Adrenal gland (tissue), 12 donors: ENCODE measurements around the gene ARHGEF33. TPM values are rescaled to one million over a fixed set of nuclear protein-coding genes. Genes with fewer than 3 reads are reported as not detected.

Experiments used
- DNase-seq, 7 donors: peaks; one replicate each; pipeline ENCODE4 v3.0.0-alpha.2; 2019 to 2020
- H3K27ac ChIP-seq, 5 donors: fragments of 200-600 bp; sonication (generic) in 4 of 5; 1 replicate in 3 of 5; 2 replicates in 2 of 5; pipeline versions ENCODE4 v1.5.1 to v1.8.0; 2016 to 2020; ENCODE audit warnings: mild to moderate bottlenecking in 1 of 5
- H3K27me3 ChIP-seq: fragments of 200-600 bp; 2 replicates; pipeline ENCODE4 v1.8.0; 2021
- H3K36me3 ChIP-seq, 2 donors: fragments of 200-600 bp; replicated peaks in 1 of 2; 1 replicate in 1 of 2; 2 replicates in 1 of 2; pipeline versions ENCODE4 v1.5.1 to v1.8.0; 2018 to 2022
- H3K4me1 ChIP-seq, 2 donors: fragments of 200-600 bp; replicated peaks in 1 of 2; 1 replicate in 1 of 2; 2 replicates in 1 of 2; pipeline versions ENCODE4 v1.5.1 to v1.8.0; 2018 to 2021
- H3K4me3 ChIP-seq, 4 donors: fragments of 200-600 bp; sonication (generic) in 3 of 4; one replicate each; pipeline ENCODE4 v1.5.1; 2016 to 2018
- H3K9me3 ChIP-seq, 3 donors: fragments of 200-600 bp; sonication (generic) in 1 of 3; replicated peaks in 1 of 3; 1 replicate in 2 of 3; 2 replicates in 1 of 3; pipeline versions ENCODE4 v1.5.1 to v1.8.0; 2016 to 2021
- CTCF ChIP-seq, 6 experiments: fragments of 450-650 bp in 4 of 6; fragments of 200-600 bp in 2 of 6; sonication (generic) in 1 of 6; IDR thresholded peaks; 1 replicate in 5 of 6; 2 replicates in 1 of 6; pipeline versions ENCODE4 v1.5.1 to v1.8.0; 2016 to 2021; ENCODE audit warnings: antibody characterized with exemption in 6 of 6, mild to moderate bottlenecking in 2 of 6, moderate library complexity in 1 of 6
- POLR2A ChIP-seq, 2 donors: fragments of 450-650 bp; IDR thresholded peaks; one replicate each; pipeline ENCODE4 v1.6.1; 2017; ENCODE audit warnings: antibody characterized with exemption in 2 of 2, mild to moderate bottlenecking in 2 of 2, moderate library complexity in 1 of 2
- WGBS, 4 donors: extraction: QIAGEN DNeasy Blood & Tissue Kit in 2 of 4; methylation state at CpG; one replicate each; pipeline versions ENCODE4 v1.1.5 to v1.1.7; 2013 to 2017; 5-methylcytosine and 5-hydroxymethylcytosine counted together
- intact Hi-C, 2 donors: fragments of 100-400 bp; cut with DNase I; formaldehyde crosslinking; loops; one replicate each; pipeline versions ENCODE4 v1.14.1 to v1.15.0; 2022 to 2023
- polyA plus RNA-seq, 3 donors: library from polyadenylated mRNA; stranded (reverse); fragments of 200-250 nt in 2 of 3; fragments of 350-450 nt in 1 of 3; fragmentation: Illumina TruSeq in 1 of 3; extraction: RNeasy Lipid Tissue Mini Kit (QIAGEN cat#74804) in 1 of 3; gene quantifications; one replicate each; pipeline ENCODE4 v1.2.3, GENCODE V29; 2013 to 2014
- total RNA-seq, 9 donors: library from RNA; depleted of rRNA in 4 of 9; stranded (reverse); fragments of >200 nt in 4 of 9; fragments of 120-200 nt in 1 of 9; fragmentation: NEBNext Ultra II Directional in 1 of 9; extraction: Animal tissue kit (Norgen Biotek cat#: 25700) in 1 of 9; gene quantifications; one replicate each; pipeline versions ENCODE4 v1.1.0 to v1.2.4, GENCODE V29; 2013 to 2023
- donor health status: healthy with polysubstance abuse.
- donor health status: Bipolar disorder and iron deficiency.
- donor health status: DM: yes; HTN: yes; CAD: no.
- donor health status: DM: no; HTN: no; CAD: no.
- donor health status: DM: no; HTN: no; CAD: no.
- donor health status: DM: yes; HTN: yes; CAD: no.

Gene ARHGEF33
- total and polyA plus RNA-seq, 12 donors, result 0.49 to 8.3 (median 1.9) TPM

- Histone ChIP-seq H3K27ac (no peak overlapping the region), H3K4me3 (no peak overlapping the region), H3K9me3 (peaks cover 0 to 7% (median 0%) of the 10 kb centered on the region in 3 donors), H3K4me1 (no peaks in the 10 kb centered on the region), H3K27me3 (no peaks in the 10 kb centered on the region), H3K36me3 (peaks cover 0 to 15% of the 10 kb centered on the region in 2 donors)
- WGBS, 4 donors, result 74 to 83% (median 79%) methylated on average over 3 of the region's 3 CpGs
- no peak for TF ChIP-seq POLR2A (IDR thresholded peaks at IDR 0.05)
- TF ChIP-seq CTCF (IDR thresholded peaks at IDR 0.05), result no peak
- DNase-seq, result no peak
- intact Hi-C loops, result no loop called here
Observed at GRCh38 chr2:38981003-38981669, 91.5 kb downstream of the ARHGEF33 start.

- Histone ChIP-seq H3K27me3 (no peaks in the 10 kb centered on the region), H3K9me3 (peaks cover 0 to 7% (median 0%) of the 10 kb centered on the region in 3 donors), H3K4me3 (no peak overlapping the region), H3K4me1 (no peaks in the 10 kb centered on the region), H3K36me3 (peaks cover 0 to 15% of the 10 kb centered on the region in 2 donors), H3K27ac (no peak overlapping the region)
- no peak for TF ChIP-seq POLR2A (IDR thresholded peaks at IDR 0.05)
- no peak for TF ChIP-seq CTCF (IDR thresholded peaks at IDR 0.05)
- WGBS, 4 donors, result 94 to 97% (median 96%) methylated on average over 8 of the region's 8 CpGs
- intact Hi-C loops, result no loop called here
- no peak for DNase-seq
Observed at GRCh38 chr2:38981670-38982357, 92.1 kb downstream of the ARHGEF33 start.

- TF ChIP-seq CTCF (IDR thresholded peaks at IDR 0.05) (no peak), POLR2A (IDR thresholded peaks at IDR 0.05) (no peak)
- Histone ChIP-seq H3K4me1 (no peaks in the 10 kb centered on the region), H3K4me3 (no peak overlapping the region), H3K9me3 (peaks cover 0 to 7% (median 0%) of the 10 kb centered on the region in 3 donors), H3K36me3 (peaks cover 0 to 15% of the 10 kb centered on the region in 2 donors), H3K27me3 (no peaks in the 10 kb centered on the region), H3K27ac (no peak overlapping the region)
- DNase-seq, result no peak
- intact Hi-C loops, result no loop called here
- WGBS, 4 donors, result 97 to 100% (median 99%) methylated on average over 1 of the region's 1 CpG
Observed at GRCh38 chr2:38982498-38982897, 92.8 kb downstream of the ARHGEF33 start.

GRCh38 chr2:38988716-38989115 is 99.0 kb downstream of the ARHGEF33 start:
- Histone ChIP-seq H3K4me1 (no peaks in the 10 kb centered on the region), H3K9me3 (peaks cover 0 to 4% (median 0%) of the 10 kb centered on the region in 3 donors), H3K27ac (peak overlapping the region in 1 of 5 donors; percentile 3), H3K27me3 (no peaks in the 10 kb centered on the region), H3K36me3 (peaks cover 0 to 13% of the 10 kb centered on the region in 2 donors), H3K4me3 (no peak overlapping the region)
- no peak for DNase-seq
- TF ChIP-seq POLR2A (IDR thresholded peaks at IDR 0.05) (no peak), CTCF (IDR thresholded peaks at IDR 0.05) (no peak)
- 96 to 100% (median 98%) methylated on average over 1 of the region's 1 CpG for WGBS, 4 donors
- intact Hi-C loops, result no loop called here
